GM12891 (cell line): ENCODE data around the gene SPDYC.

Experiments
- DNase-seq: peaks from one replicate; pipeline ENCODE4 v3.0.0; 2011; ENCODE audit warnings: low spot score; ENCODE audit not compliant: insufficient read length
- FAIRE-seq: peaks from 2 replicates; lab custom pipeline; 2011; peaks lifted over from hg19 to GRCh38; lab: Jason Lieb, UNC
- PAX5 ChIP-seq: IDR thresholded peaks from 2 replicates; pipeline ENCODE4 v1.6.1; 2011; ENCODE audit warnings: low read length, moderate library complexity, mild to moderate bottlenecking; ENCODE audit not compliant: insufficient read depth, severe bottlenecking
- POLR2A ChIP-seq: IDR thresholded peaks from 2 replicates; pipeline ENCODE4 v1.6.1; 2011; ENCODE audit warnings: low read depth, low read length, control low read depth
- POLR2AphosphoS5 ChIP-seq: IDR thresholded peaks from 2 replicates; pipeline ENCODE4 v1.6.1; 2011; ENCODE audit warnings: low read depth, low read length, control low read depth
- POU2F2 ChIP-seq: IDR thresholded peaks from 2 replicates; pipeline ENCODE4 v1.6.1; 2011; ENCODE audit warnings: low read depth, mild to moderate bottlenecking, control low read depth, low read length, moderate library complexity
- SPI1 ChIP-seq: IDR thresholded peaks from 2 replicates; pipeline ENCODE4 v1.6.1; 2011; ENCODE audit warnings: low read depth, low read length, control low read depth
- TAF1 ChIP-seq: IDR thresholded peaks from 2 replicates; pipeline ENCODE4 v1.6.1; 2011; ENCODE audit warnings: low read depth, low read length, control low read depth

Gene SPDYC

DNA sequence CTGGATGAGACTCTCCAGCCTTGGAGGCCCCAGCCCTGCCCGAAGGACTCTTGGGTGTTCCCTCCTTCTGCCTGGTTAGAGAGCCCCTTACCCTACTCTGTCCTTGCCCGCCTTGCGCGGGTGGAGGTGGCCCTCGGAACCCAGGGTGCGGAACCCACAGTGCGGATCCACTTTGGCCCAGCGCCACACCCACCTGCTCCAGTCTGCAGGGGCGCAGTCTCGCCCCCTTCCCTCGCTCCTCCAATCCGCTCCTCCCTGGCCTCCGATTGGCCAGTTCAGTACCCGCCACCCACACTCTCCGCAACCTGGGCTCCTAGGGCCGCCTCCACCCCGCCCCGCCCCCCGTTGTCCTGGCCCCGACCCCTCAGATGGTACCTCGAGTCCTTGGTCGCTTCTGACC lies 14.1 kb downstream of the SPDYC start:
- no peak for FAIRE-seq
- TF ChIP-seq POLR2AphosphoS5: no peak
- no peak for TF ChIP-seq SPI1
- no peak for TF ChIP-seq POLR2A
- no peak for TF ChIP-seq PAX5
- TF ChIP-seq TAF1: no peak
- no peak for TF ChIP-seq POU2F2
- no peak for DNase-seq

DNA sequence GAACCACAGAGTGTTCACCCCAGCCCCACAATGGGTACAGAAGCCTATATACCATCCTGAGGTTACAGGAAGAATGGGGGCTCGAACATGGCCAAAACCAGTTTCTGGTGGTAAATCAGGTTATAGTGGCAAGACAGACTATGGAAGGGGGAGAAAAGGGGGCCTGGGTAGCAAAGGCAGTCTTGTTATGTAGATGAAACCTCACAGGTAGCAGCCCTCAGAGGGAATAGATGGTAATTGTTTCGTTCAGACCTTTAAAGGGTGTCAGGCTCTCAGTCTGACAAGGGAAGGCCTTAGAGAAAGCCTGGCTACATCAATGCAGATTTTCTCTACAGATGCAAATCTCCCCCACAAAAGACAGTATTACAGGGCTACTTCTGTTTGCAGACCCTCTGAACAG lies 15.1 kb downstream of the SPDYC start:
- DNase-seq (no peak), FAIRE-seq (no peak)

DNA sequence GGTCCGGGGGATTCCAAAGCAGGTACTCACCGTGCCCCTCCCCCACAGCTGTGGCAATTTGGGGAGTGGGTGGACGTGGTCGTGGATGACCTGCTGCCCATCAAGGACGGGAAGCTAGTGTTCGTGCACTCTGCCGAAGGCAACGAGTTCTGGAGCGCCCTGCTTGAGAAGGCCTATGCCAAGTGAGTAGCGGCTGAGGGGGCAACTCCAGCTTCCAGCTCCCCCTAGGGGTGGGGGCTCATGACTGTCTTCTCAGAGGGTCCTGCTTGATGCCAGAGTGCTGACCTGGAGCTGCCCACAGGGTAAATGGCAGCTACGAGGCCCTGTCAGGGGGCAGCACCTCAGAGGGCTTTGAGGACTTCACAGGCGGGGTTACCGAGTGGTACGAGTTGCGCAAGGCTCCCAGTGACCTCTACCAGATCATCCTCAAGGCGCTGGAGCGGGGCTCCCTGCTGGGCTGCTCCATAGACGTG lies 15.9 kb downstream of the SPDYC start:
- FAIRE-seq: no peak
- no peak for DNase-seq
- TF ChIP-seq POLR2A (no peak), SPI1 (no peak), POU2F2 (no peak), POLR2AphosphoS5 (no peak), PAX5 (no peak), TAF1 (no peak)

More for the DNA sequence above, 15.1 kb downstream of the SPDYC start:
- TF ChIP-seq POLR2A: no peak
- no peak for TF ChIP-seq SPI1
- no peak for TF ChIP-seq TAF1
- TF ChIP-seq POU2F2: no peak
- TF ChIP-seq POLR2AphosphoS5: no peak
- no peak for TF ChIP-seq PAX5

DNA sequence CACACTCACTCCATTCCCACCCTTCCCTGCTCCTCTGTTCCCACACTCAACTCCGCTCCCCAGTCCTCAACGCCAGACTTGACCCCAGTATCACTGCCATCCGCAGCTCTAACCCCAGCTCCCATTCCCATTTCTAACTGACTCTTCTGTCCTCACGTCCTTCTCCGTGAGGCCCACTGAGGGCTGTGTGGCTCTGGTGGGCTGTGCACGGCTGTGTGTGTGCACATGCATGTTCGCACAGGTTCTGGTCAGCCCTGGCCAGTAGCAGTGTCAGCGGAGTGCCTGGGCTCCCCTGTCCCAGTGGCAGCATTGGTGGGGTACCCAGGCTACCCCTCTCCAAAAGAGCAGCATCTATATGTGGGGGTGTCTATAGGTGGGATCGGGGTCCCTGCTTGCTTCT lies 16.7 kb downstream of the SPDYC start:
- no peak for FAIRE-seq
- no peak for DNase-seq
- TF ChIP-seq POLR2A (no peak), SPI1 (no peak), POU2F2 (no peak), PAX5 (no peak), TAF1 (no peak), POLR2AphosphoS5 (no peak)

DNA sequence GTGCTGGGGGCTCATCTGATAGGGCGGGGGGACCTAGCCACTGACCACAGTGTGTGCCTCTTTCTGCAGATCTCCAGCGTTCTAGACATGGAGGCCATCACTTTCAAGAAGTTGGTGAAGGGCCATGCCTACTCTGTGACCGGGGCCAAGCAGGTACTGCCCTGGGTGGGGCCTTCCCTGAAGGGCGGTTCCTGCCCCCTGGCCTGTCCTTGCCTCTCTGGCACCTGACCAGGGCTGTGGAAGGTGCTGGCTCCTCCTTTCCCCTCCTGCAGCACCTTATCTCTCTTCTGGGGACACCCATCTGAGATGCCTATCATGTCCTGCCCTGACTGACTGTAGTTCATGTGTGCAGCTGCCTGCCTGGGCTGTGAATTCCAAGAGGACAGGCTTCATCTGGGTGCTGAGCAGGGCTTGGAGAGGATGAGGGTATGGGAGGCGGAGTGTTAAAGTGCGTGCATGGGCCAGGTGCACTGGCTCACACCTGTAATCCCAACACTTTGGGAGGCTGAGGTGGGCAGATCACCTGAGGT lies 17.2 kb downstream of the SPDYC start:
- DNase-seq (no peak), FAIRE-seq (no peak)

DNA sequence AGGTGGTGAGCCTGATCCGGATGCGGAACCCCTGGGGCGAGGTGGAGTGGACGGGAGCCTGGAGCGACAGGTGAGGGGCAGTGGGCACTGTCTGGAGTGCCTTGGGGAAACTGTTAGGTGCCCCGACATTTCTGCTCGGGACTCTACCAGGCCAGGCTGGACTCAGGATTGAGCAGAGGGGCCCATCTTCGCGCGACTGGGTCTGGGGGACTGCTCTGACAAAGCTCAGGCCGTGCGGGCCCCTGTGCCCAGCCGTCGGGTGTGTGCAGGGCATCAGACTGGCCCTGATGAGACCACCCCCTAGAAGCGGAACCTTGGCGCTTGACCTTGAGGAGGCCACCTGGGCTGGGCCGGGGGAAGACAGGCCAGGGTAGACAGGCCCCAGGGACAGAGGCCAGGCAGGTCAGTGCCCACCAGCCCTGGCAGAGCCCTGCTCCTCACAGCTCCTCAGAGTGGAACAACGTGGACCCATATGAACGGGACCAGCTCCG lies 18.0 kb downstream of the SPDYC start:
- no peak for FAIRE-seq
- DNase-seq: no peak
- TF ChIP-seq SPI1 (no peak), POU2F2 (no peak), PAX5 (no peak), TAF1 (no peak), POLR2AphosphoS5 (no peak), POLR2A (no peak)

More for the DNA sequence above, 17.2 kb downstream of the SPDYC start:
- TF ChIP-seq POU2F2 (no peak), SPI1 (no peak), POLR2A (no peak), PAX5 (no peak), POLR2AphosphoS5 (no peak), TAF1 (no peak)

DNA sequence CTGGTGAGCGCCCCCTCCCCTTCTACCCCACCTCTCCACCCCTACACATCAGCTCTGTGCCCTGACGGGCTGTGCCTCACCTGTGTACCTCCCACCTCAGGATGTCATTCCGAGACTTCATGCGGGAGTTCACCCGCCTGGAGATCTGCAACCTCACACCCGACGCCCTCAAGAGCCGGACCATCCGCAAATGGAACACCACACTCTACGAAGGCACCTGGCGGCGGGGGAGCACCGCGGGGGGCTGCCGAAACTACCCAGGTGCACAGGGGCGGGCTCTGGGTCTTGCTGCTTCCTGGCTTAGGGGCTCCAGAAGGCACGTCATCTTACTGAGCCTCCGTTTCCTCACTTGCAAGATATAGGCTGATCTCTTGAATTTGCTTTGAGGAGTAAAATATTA lies 18.5 kb downstream of the SPDYC start:
- DNase-seq (no peak), FAIRE-seq (no peak)
- no peak for TF ChIP-seq TAF1
- no peak for TF ChIP-seq SPI1
- no peak for TF ChIP-seq PAX5
- no peak for TF ChIP-seq POLR2AphosphoS5
- TF ChIP-seq POU2F2: no peak
- TF ChIP-seq POLR2A: no peak

DNA sequence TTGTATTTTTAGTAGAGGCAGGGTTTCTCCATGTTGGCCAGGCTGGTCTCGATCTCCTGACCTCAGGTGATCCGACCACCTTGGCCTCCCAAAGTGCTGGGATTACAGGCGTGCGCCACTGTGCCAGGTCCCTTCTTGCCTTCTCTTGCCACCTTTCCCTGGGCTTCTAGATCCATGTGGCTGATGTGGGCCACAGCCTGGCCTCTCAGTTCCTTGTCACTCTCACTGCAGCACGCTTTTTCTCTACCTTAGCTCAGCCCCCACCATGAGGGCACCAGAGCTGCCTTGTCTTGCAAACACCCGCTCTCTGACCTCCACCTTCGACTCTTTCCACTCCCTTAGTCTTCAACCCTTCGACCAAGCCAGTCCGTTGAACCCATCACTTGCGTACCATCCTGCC lies 19.2 kb downstream of the SPDYC start:
- FAIRE-seq (no peak), DNase-seq (no peak)
- no peak for TF ChIP-seq SPI1
- no peak for TF ChIP-seq TAF1
- no peak for TF ChIP-seq POLR2A
- no peak for TF ChIP-seq POU2F2
- TF ChIP-seq PAX5: no peak
- no peak for TF ChIP-seq POLR2AphosphoS5

DNA sequence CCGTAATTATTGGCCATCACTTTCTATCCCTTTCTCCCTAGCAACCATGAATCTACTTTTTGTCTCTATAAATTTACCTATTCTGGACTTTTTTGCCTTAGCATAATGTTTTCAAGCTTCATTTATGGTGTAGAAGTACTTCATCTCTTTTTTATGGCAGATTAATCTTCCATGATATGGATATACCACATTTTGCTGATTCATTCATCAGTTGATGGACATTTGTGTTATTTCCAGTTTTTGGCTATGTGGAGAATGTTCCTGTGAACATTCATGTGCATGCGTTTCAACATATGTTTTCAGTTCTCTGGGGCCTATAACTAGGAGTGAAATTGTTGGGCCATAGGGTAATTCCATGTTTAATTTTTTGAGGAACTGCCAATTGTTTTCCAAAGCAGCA lies 24.5 kb downstream of the SPDYC start:
- TF ChIP-seq TAF1: no peak
- TF ChIP-seq SPI1: no peak
- no peak for TF ChIP-seq POU2F2
- no peak for TF ChIP-seq PAX5
- no peak for TF ChIP-seq POLR2AphosphoS5
- no peak for FAIRE-seq
- no peak for DNase-seq
